ENCODE data around the gene MARCHF5.

The MARCHF5 gene

GRCh38 chr10:92267343-92267742, 23.6 kb upstream of the MARCHF5 start:
- DNase-seq (ENCODE audit: insufficient read length, low spot score) (no peak), FAIRE-seq (no peak)
- TF ChIP-seq TAF1 (IDR thresholded peaks at IDR 0.05; ENCODE audit: low read depth, low read length) = no peak
- TF ChIP-seq POLR2A (IDR thresholded peaks at IDR 0.05; ENCODE audit: low read depth, low read length) = no peak
- TF ChIP-seq PAX5 (IDR thresholded peaks at IDR 0.05; ENCODE audit: insufficient read depth, low read length, severe bottlenecking) = no peak
- no peak for TF ChIP-seq SPI1 (IDR thresholded peaks at IDR 0.05; ENCODE audit: low read depth, low read length)
- no peak for TF ChIP-seq POLR2AphosphoS5 (IDR thresholded peaks at IDR 0.05; ENCODE audit: low read depth, low read length)
- TF ChIP-seq POU2F2 (IDR thresholded peaks at IDR 0.05; ENCODE audit: low read depth, low read length) = no peak

GRCh38 chr10:92268748-92269147, 22.2 kb upstream of the MARCHF5 start:
- DNase-seq (ENCODE audit: insufficient read length, low spot score) (no peak), FAIRE-seq (peak; percentile 13)
- TF ChIP-seq TAF1 (IDR thresholded peaks at IDR 0.05; ENCODE audit: low read depth, low read length) (no peak), POU2F2 (IDR thresholded peaks at IDR 0.05; ENCODE audit: low read depth, low read length) (no peak), POLR2A (IDR thresholded peaks at IDR 0.05; ENCODE audit: low read depth, low read length) (no peak), SPI1 (IDR thresholded peaks at IDR 0.05; ENCODE audit: low read depth, low read length) (peak; percentile 52), PAX5 (IDR thresholded peaks at IDR 0.05; ENCODE audit: insufficient read depth, low read length, severe bottlenecking) (no peak), POLR2AphosphoS5 (IDR thresholded peaks at IDR 0.05; ENCODE audit: low read depth, low read length) (no peak)

DNA sequence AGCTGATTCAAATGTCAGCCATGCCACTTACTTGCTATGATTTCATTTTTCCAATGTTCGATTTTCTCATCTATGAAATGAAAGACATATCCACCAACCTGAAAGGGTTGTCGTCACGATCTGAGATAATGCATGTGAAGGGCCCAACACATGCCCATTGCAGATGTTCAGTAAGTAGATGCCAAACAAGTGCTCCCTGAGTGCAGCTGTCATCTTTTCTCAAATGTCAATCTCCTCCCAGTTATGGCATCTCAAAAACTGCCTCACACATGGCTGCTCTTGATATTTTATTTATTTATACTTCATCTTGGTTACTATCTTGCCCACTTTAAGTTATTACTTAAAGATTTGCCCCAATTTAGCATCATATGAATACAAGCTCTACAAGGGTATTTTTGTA, 16.9 kb upstream of the MARCHF5 start:
- FAIRE-seq = no peak
- DNase-seq (ENCODE audit: insufficient read length, low spot score) = no peak
- TF ChIP-seq POU2F2 (IDR thresholded peaks at IDR 0.05; ENCODE audit: low read depth, low read length) (no peak), TAF1 (IDR thresholded peaks at IDR 0.05; ENCODE audit: low read depth, low read length) (no peak), SPI1 (IDR thresholded peaks at IDR 0.05; ENCODE audit: low read depth, low read length) (no peak), PAX5 (IDR thresholded peaks at IDR 0.05; ENCODE audit: insufficient read depth, low read length, severe bottlenecking) (no peak), POLR2A (IDR thresholded peaks at IDR 0.05; ENCODE audit: low read depth, low read length) (no peak), POLR2AphosphoS5 (IDR thresholded peaks at IDR 0.05; ENCODE audit: low read depth, low read length) (no peak)

GRCh38 chr10:92278996-92279696, 11.8 kb upstream of the MARCHF5 start:
- FAIRE-seq (no peak), DNase-seq (ENCODE audit: insufficient read length, low spot score) (no peak)
- TF ChIP-seq TAF1 (IDR thresholded peaks at IDR 0.05; ENCODE audit: low read depth, low read length) (no peak), SPI1 (IDR thresholded peaks at IDR 0.05; ENCODE audit: low read depth, low read length) (no peak), POU2F2 (IDR thresholded peaks at IDR 0.05; ENCODE audit: low read depth, low read length) (no peak), POLR2AphosphoS5 (IDR thresholded peaks at IDR 0.05; ENCODE audit: low read depth, low read length) (no peak), POLR2A (IDR thresholded peaks at IDR 0.05; ENCODE audit: low read depth, low read length) (no peak), PAX5 (IDR thresholded peaks at IDR 0.05; ENCODE audit: insufficient read depth, low read length, severe bottlenecking) (no peak)

GRCh38 chr10:92284112-92284704, 6.8 kb upstream of the MARCHF5 start:
- FAIRE-seq (no peak), DNase-seq (ENCODE audit: insufficient read length, low spot score) (no peak)
- no peak for TF ChIP-seq POU2F2 (IDR thresholded peaks at IDR 0.05; ENCODE audit: low read depth, low read length)

DNA sequence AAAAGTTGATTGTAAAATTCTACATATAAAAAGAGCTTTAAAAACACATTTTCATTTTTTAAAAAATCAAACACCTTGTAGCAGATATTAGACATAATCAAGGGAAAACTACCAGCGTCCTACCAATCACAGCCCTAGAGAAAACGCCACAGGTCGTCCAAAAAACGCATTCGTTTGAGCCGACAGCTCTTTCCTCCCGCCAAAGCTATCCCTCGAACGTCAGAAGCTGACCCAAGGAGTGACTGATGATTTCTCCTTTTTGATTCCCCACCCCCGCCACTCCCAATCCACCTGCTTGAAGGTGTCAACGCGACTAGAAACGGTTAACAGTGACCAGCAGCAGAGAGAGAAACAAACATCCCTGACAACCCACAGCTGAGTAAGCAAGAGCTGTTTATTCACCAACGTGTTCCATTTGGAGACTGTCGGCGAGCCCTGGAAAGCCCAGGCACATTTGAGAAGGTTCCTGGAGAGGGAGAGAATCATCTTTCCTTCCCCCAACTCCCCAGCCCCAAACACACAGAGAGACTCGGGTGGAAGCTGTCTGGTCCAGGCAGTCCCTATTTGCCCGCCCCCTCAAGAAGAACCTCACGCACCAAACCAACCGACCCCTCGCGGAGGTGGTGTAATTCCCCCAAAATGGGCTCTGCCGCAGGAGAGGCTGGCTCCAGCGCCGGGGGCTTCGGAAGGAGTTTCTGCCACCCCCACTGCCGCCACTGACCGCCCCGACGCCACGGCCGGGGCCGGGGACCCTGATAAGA, 711 bp upstream of the MARCHF5 start:
- no peak for DNase-seq (ENCODE audit: insufficient read length, low spot score)
- TF ChIP-seq POLR2A (IDR thresholded peaks at IDR 0.05; ENCODE audit: low read depth, low read length) (no peak), POLR2AphosphoS5 (IDR thresholded peaks at IDR 0.05; ENCODE audit: low read depth, low read length) (no peak), SPI1 (IDR thresholded peaks at IDR 0.05; ENCODE audit: low read depth, low read length) (no peak), PAX5 (IDR thresholded peaks at IDR 0.05; ENCODE audit: insufficient read depth, low read length, severe bottlenecking) (no peak), TAF1 (IDR thresholded peaks at IDR 0.05; ENCODE audit: low read depth, low read length) (no peak)
- peak; percentile 33 for FAIRE-seq

- TF ChIP-seq TAF1 (IDR thresholded peaks at IDR 0.05; ENCODE audit: low read depth, low read length) = no peak
- no peak for TF ChIP-seq SPI1 (IDR thresholded peaks at IDR 0.05; ENCODE audit: low read depth, low read length)
- FAIRE-seq (no peak), DNase-seq (ENCODE audit: insufficient read length, low spot score) (no peak)
These were observed 574 bp downstream of the MARCHF5 start for GRCh38 chr10:92291616-92291865.

DNA sequence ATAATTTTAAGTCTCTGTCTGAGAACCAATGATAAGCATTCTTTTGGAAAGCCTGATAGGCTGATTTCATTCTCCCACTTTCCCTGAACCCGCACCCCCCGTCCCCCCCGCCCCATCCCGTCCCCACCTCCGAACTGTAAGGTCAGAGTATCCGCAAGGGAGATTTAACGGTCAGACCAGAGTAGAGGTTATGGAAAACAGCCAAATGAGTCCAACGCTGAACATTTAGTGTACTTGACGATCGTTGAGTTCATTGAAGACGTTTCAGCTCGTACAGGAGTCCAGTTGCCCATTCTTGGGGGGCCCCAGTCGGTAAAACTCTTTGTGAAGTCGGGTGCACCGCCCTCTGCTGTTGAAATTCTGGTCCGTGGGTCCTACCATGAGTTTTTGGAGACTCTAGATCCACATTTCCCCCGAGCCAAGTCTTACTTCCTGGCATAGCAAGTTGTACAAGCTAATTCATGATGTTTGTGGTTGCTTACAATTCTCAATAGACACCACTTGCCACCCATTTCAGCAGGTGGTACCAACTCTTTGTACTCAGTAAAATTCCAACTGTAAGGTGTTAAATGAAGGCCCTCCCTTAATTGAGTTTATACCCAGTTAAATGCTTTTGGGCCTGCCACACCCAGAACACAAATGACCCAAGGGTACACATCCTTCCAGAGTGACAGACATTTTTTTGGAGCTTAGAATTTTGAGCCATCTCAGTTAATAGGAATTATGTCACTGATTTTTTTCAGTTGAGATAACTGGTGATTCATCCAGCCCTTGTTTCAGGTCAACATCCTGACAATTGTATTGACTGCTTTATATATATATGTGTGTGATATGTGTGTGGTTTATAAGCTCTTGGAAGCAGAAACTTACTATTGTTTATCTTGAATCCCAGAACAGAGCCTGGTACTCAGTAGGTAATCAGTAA, 1.2 kb downstream of the MARCHF5 start:
- DNase-seq (ENCODE audit: insufficient read length, low spot score) (no peak), FAIRE-seq (peak; percentile 69)
- no peak for TF ChIP-seq POLR2AphosphoS5 (IDR thresholded peaks at IDR 0.05; ENCODE audit: low read depth, low read length)
- TF ChIP-seq POLR2A (IDR thresholded peaks at IDR 0.05; ENCODE audit: low read depth, low read length) = no peak
- TF ChIP-seq PAX5 (IDR thresholded peaks at IDR 0.05; ENCODE audit: insufficient read depth, low read length, severe bottlenecking) = no peak
- TF ChIP-seq POU2F2 (IDR thresholded peaks at IDR 0.05; ENCODE audit: low read depth, low read length) = no peak
- TF ChIP-seq SPI1 (IDR thresholded peaks at IDR 0.05; ENCODE audit: low read depth, low read length) = no peak
- TF ChIP-seq TAF1 (IDR thresholded peaks at IDR 0.05; ENCODE audit: low read depth, low read length) = no peak

GRCh38 chr10:92298487-92298886, 7.5 kb downstream of the MARCHF5 start:
- TF ChIP-seq SPI1 (IDR thresholded peaks at IDR 0.05; ENCODE audit: low read depth, low read length) (no peak), PAX5 (IDR thresholded peaks at IDR 0.05; ENCODE audit: insufficient read depth, low read length, severe bottlenecking) (no peak), POLR2A (IDR thresholded peaks at IDR 0.05; ENCODE audit: low read depth, low read length) (no peak), POU2F2 (IDR thresholded peaks at IDR 0.05; ENCODE audit: low read depth, low read length) (no peak), POLR2AphosphoS5 (IDR thresholded peaks at IDR 0.05; ENCODE audit: low read depth, low read length) (no peak), TAF1 (IDR thresholded peaks at IDR 0.05; ENCODE audit: low read depth, low read length) (no peak)
- FAIRE-seq (no peak), DNase-seq (ENCODE audit: insufficient read length, low spot score) (no peak)

Data from GM12891 (cell line).